SU-DHL-6 (cell line): ENCODE results near the gene RGS7.

Experiments
- EZH2phosphoT487 ChIP-seq: fragments of 200-600 bp; sonication (generic), shearing (Covaris generic); conservative IDR thresholded peaks from 2 replicates; pipeline ENCODE4 v1.6.1; 2018; ENCODE audit warnings: mild to moderate bottlenecking, antibody characterized with exemption, low read length, moderate library complexity, mixed read lengths
- TF ChIP-seq, protein P1 (sequence below): fragments of 200-600 bp; sonication (generic); IDR thresholded peaks from one replicate; pipeline ENCODE4 v1.5.1; 2017; ENCODE audit warnings: antibody characterized with exemption, mild to moderate bottlenecking, low read length, moderate library complexity; ENCODE audit not compliant: insufficient read depth, poor library complexity, severe bottlenecking

DNA sequence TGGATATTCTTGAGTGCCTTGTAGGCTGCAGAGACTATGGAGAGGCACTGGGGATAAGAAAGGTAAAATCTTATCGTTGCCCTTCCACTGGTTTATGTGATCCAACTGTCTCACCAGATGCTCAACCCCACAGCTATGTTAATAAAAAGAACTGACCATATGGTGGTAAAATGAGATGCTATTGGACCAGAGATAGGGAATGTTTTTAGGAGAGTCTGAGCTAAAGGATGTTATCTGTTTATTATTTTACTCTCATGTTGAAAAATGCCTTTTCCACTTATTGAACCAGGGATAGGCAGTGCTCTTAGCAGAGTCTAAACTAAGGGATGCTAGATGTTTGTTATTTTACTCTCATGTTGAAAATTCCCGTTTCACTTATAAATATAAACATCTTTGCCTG, 572.2 kb downstream of the RGS7 start:
- TF ChIP-seq, protein P1, sequence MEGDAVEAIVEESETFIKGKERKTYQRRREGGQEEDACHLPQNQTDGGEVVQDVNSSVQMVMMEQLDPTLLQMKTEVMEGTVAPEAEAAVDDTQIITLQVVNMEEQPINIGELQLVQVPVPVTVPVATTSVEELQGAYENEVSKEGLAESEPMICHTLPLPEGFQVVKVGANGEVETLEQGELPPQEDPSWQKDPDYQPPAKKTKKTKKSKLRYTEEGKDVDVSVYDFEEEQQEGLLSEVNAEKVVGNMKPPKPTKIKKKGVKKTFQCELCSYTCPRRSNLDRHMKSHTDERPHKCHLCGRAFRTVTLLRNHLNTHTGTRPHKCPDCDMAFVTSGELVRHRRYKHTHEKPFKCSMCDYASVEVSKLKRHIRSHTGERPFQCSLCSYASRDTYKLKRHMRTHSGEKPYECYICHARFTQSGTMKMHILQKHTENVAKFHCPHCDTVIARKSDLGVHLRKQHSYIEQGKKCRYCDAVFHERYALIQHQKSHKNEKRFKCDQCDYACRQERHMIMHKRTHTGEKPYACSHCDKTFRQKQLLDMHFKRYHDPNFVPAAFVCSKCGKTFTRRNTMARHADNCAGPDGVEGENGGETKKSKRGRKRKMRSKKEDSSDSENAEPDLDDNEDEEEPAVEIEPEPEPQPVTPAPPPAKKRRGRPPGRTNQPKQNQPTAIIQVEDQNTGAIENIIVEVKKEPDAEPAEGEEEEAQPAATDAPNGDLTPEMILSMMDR = no peak
- TF ChIP-seq EZH2phosphoT487 = no peak
